ENCODE data around the gene MAP3K9. TPM values are rescaled to one million over a fixed set of nuclear protein-coding genes. Genes with fewer than 3 reads are reported as not detected.

MAP3K9 gene
- total RNA-seq, 1 donor from 2014 or later = 10.1 TPM

- Mint-ChIP-seq H3K4me3 (no peak overlapping the region), H3K27me3 (no peaks in the 10 kb centered on the region), H3K9me3 (peaks cover 4% of the 10 kb centered on the region), H3K4me1 (no peaks in the 10 kb centered on the region), H3K27ac (no peak overlapping the region), H3K36me3 (ENCODE audit: low read depth) (no peaks in the 10 kb centered on the region)
- intact Hi-C loops (cut with micrococcal nuclease) = no loop called here
- CTCF ChIA-PET = no interaction called here
- no peak for TF ChIP-seq CTCF (IDR thresholded peaks at IDR 0.05)
- no peak for ATAC-seq (ENCODE audit: low read depth)
- no peak for DNase-seq
- POLR2A ChIA-PET = no interaction called here
Measured at GRCh38 chr14:70833884-70834283, 24.6 kb upstream of the MAP3K9 start.

GRCh38 chr14:70832561-70833305 is 23.4 kb upstream of the MAP3K9 start:
- DNase-seq (no peak), ATAC-seq (ENCODE audit: low read depth) (no peak)
- no peaks in the 10 kb centered on the region for H3K4me1 Mint-ChIP-seq
- POLR2A ChIA-PET = no interaction called here
- intact Hi-C loops (cut with micrococcal nuclease) = no loop called here
- H3K4me3 Mint-ChIP-seq = no peak overlapping the region
- H3K9me3 Mint-ChIP-seq = peaks cover 4% of the 10 kb centered on the region
- no peaks in the 10 kb centered on the region for H3K27me3 Mint-ChIP-seq
- TF ChIP-seq CTCF (IDR thresholded peaks at IDR 0.05) = no peak
- H3K36me3 Mint-ChIP-seq (ENCODE audit: low read depth) = no peaks in the 10 kb centered on the region
- CTCF ChIA-PET = interaction anchor here (0.8 to 0.9 kb wide), 2 partner anchors 15 kb away, joined by 3 to 4 read pairs; no protein-coding TSS in a partner anchor
- no peak overlapping the region for H3K27ac Mint-ChIP-seq

GRCh38 chr14:70830998-70831781 is 21.9 kb upstream of the MAP3K9 start:
- intact Hi-C loops (cut with micrococcal nuclease) = no loop called here
- ChIA-PET CTCF (no interaction called here), POLR2A (no interaction called here)
- Mint-ChIP-seq H3K27me3 (no peaks in the 10 kb centered on the region), H3K4me1 (no peaks in the 10 kb centered on the region), H3K4me3 (no peak overlapping the region), H3K36me3 (ENCODE audit: low read depth) (no peaks in the 10 kb centered on the region), H3K9me3 (peaks cover 4% of the 10 kb centered on the region), H3K27ac (no peak overlapping the region)
- no peak for TF ChIP-seq CTCF (IDR thresholded peaks at IDR 0.05)
- DNase-seq (no peak), ATAC-seq (ENCODE audit: low read depth) (no peak)

GRCh38 chr14:70828188-70828587 is 18.9 kb upstream of the MAP3K9 start:
- H3K36me3 Mint-ChIP-seq (ENCODE audit: low read depth) = no peaks in the 10 kb centered on the region
- TF ChIP-seq CTCF (IDR thresholded peaks at IDR 0.05) = no peak
- CTCF ChIA-PET = interaction anchor here (1.1 to 1.3 kb wide), 2 partner anchors 10 to 19 kb away, joined by 4 to 5 read pairs; partner anchors contain the start of gene MAP3K9
- peaks cover 2% of the 10 kb centered on the region for H3K4me1 Mint-ChIP-seq
- peaks cover 10% of the 10 kb centered on the region for H3K27me3 Mint-ChIP-seq
- H3K4me3 Mint-ChIP-seq = no peak overlapping the region
- DNase-seq = no peak
- POLR2A ChIA-PET = no interaction called here
- no peaks in the 10 kb centered on the region for H3K9me3 Mint-ChIP-seq
- no peak overlapping the region for H3K27ac Mint-ChIP-seq
- no peak for ATAC-seq (ENCODE audit: low read depth)
- intact Hi-C loops (cut with micrococcal nuclease) = no loop called here

- Mint-ChIP-seq H3K36me3 (ENCODE audit: low read depth) (no peaks in the 10 kb centered on the region), H3K4me3 (no peak overlapping the region), H3K27ac (no peak overlapping the region), H3K4me1 (peaks cover 6% of the 10 kb centered on the region), H3K27me3 (peaks cover 14% of the 10 kb centered on the region), H3K9me3 (no peaks in the 10 kb centered on the region)
- ATAC-seq (ENCODE audit: low read depth) (no peak), DNase-seq (no peak)
- ChIA-PET POLR2A (no interaction called here), CTCF (interaction anchor here (1.1 to 1.3 kb wide), 2 partner anchors 10 to 18 kb away, joined by 4 to 5 read pairs; partner anchors contain the start of gene MAP3K9)
- intact Hi-C loops (cut with micrococcal nuclease) = no loop called here
- no peak for TF ChIP-seq CTCF (IDR thresholded peaks at IDR 0.05)
Measured at GRCh38 chr14:70827752-70828151, 18.4 kb upstream of the MAP3K9 start.

Data from activated B cell treated with CpG ODN at 0.5 μM for 24 hours (primary cell).